CD4-positive, alpha-beta memory T cell (primary cell): ENCODE measurements around the gene MRPL4. TPM values are rescaled to one million over a fixed set of nuclear protein-coding genes. Genes with fewer than 3 reads are reported as not detected.

Experiments
- CTCF ChIA-PET: fragments of 350-600 bp; sonication (Branson Sonifier 250); formaldehyde crosslinking; loops from one replicate; lab custom pipeline; 2021; ENCODE audit warnings: inconsistent platforms; ENCODE audit not compliant: partially characterized antibody; lab: Charles Lee
- POLR2A ChIA-PET: fragments of 350-600 bp; sonication (Branson Sonifier 250); formaldehyde crosslinking; loops from one replicate; lab custom pipeline; 2021; ENCODE audit not compliant: partially characterized antibody; lab: Charles Lee
- DNase-seq, 5 donors: peaks; one replicate each; pipeline versions ENCODE4 v3.0.0 to v3.0.0-alpha.2; 2020 to 2022; ENCODE audit warnings: mixed read lengths in 1 of 5
- H3K27ac ChIP-seq: one replicate; pipeline ENCODE4 v1.7.0; 2013; ENCODE audit warnings: low read depth, low read length
- H3K27me3 ChIP-seq: 2 replicates; pipeline ENCODE4 v1.7.0; 2013; ENCODE audit warnings: mild to moderate bottlenecking, low read length, moderate library complexity; ENCODE audit not compliant: insufficient read depth
- H3K36me3 ChIP-seq: 2 replicates; pipeline ENCODE4 v1.7.0; 2013; ENCODE audit warnings: mild to moderate bottlenecking, low read length, moderate library complexity; ENCODE audit not compliant: insufficient read depth
- H3K4me1 ChIP-seq: 2 replicates; pipeline ENCODE4 v1.7.0; 2013; ENCODE audit warnings: mild to moderate bottlenecking, low read length, moderate library complexity; ENCODE audit not compliant: insufficient read depth
- H3K4me3 ChIP-seq, 2 donors: one replicate each; pipeline ENCODE4 v1.7.0; 2013; ENCODE audit warnings: low read length in 2 of 2, mild to moderate bottlenecking in 1 of 2
- H3K9me3 ChIP-seq, 2 donors: one replicate each; pipeline ENCODE4 v1.7.0; 2013; ENCODE audit warnings: low read length in 2 of 2, control low read depth in 1 of 2; ENCODE audit not compliant: control insufficient read depth in 1 of 2
- H3K27ac Mint-ChIP-seq, 7 donors: one replicate each; pipeline ENCODE4 v1.8.0; 2020 to 2021; ENCODE audit warnings: mixed read lengths in 7 of 7, mild to moderate bottlenecking in 6 of 7, inconsistent platforms in 3 of 7, moderate library complexity in 3 of 7
- H3K27me3 Mint-ChIP-seq, 2 donors: one replicate each; pipeline ENCODE4 v1.8.0; 2020 to 2021; ENCODE audit warnings: mixed read lengths in 2 of 2
- H3K36me3 Mint-ChIP-seq, 2 donors: one replicate each; pipeline ENCODE4 v1.8.0; 2020 to 2021; ENCODE audit warnings: mixed read lengths in 2 of 2, inconsistent platforms in 1 of 2, mild to moderate bottlenecking in 1 of 2
- H3K4me1 Mint-ChIP-seq, 4 donors: one replicate each; pipeline ENCODE4 v1.8.0; 2020 to 2021; ENCODE audit warnings: mixed read lengths in 4 of 4, mild to moderate bottlenecking in 1 of 4
- H3K4me3 Mint-ChIP-seq, 8 donors: one replicate each; pipeline ENCODE4 v1.8.0; 2020 to 2021; ENCODE audit warnings: mixed read lengths in 8 of 8, mild to moderate bottlenecking in 7 of 8, moderate library complexity in 6 of 8, inconsistent platforms in 3 of 8
- H3K9me3 Mint-ChIP-seq, 8 donors: one replicate each; pipeline ENCODE4 v1.8.0; 2020 to 2021; ENCODE audit warnings: mixed read lengths in 8 of 8, mild to moderate bottlenecking in 5 of 8, inconsistent platforms in 3 of 8, moderate library complexity in 1 of 8
- intact Hi-C: fragments of 100-400 bp; cut with micrococcal nuclease; formaldehyde crosslinking; loops from one replicate; pipeline ENCODE4 v1.15.1; 2023
- polyA plus RNA-seq, 2 donors: library from polyadenylated mRNA; unstranded; fragments of 300-500 nt; fragmentation: Illumina TruSeq; gene quantifications; one replicate each; pipeline ENCODE4 v1.2.3, GENCODE V29; 2021
- total RNA-seq, 2 experiments: library from RNA; stranded (reverse); gene quantifications; one replicate each; pipeline ENCODE4 v1.2.3, GENCODE V29; 2021

The MRPL4 gene
- total and polyA plus RNA-seq, 4 experiments from 2014 or later, result 28.9 to 44.6 (median 39.9) TPM

GRCh38 chr19:10269333-10270179 lies 17.5 kb downstream of the MRPL4 start:
- no peaks in the 10 kb centered on the region for H3K36me3 ChIP-seq
- peak overlapping the region; percentile 47 to 82 for H3K4me3 ChIP-seq

GRCh38 chr19:10270180-10270615 lies 18.2 kb downstream of the MRPL4 start:
- Histone ChIP-seq H3K27ac (peak overlapping the region; percentile 88), H3K4me3 (peak overlapping the region; percentile 57 to 82), H3K36me3 (no peaks in the 10 kb centered on the region), H3K9me3 (no peaks in the 10 kb centered on the region), H3K27me3 (no peaks in the 10 kb centered on the region), H3K4me1 (peaks cover 34% of the 10 kb centered on the region)
- H3K27ac Mint-ChIP-seq, result peak overlapping the region; percentile 91 to 96 (median 95)
- intact Hi-C loops, result loop anchor here (2.0 kb wide), 2 partner anchors 19 to 111 kb away; partner anchors contain the start of genes ICAM5 and TYK2
- ChIA-PET CTCF (interaction anchor here (0.9 to 9.8 kb wide), 27 partner anchors 8 to 209 kb away, joined by 3 to 235 read pairs (median 5); partner anchors contain the start of genes CDC37, ICAM4, ICAM5 and TYK2), POLR2A (interaction anchor here (0.8 to 4.7 kb wide), 23 partner anchors 9 to 164 kb away, joined by 3 to 111 read pairs (median 6); partner anchors contain the start of genes CDC37, DNMT1, FDX2 and ICAM4)
- peak overlapping the region; percentile 81 to 91 (median 86) for H3K4me3 Mint-ChIP-seq
- no peaks in the 10 kb centered on the region for H3K27me3 Mint-ChIP-seq
- DNase-seq, result peak; percentile 62 to 80 (median 72)
- H3K9me3 Mint-ChIP-seq, result no peaks in the 10 kb centered on the region
- peaks cover 0 to 14% of the 10 kb centered on the region in 2 donors for H3K36me3 Mint-ChIP-seq
- H3K4me1 Mint-ChIP-seq, result peaks cover 9 to 42% (median 24%) of the 10 kb centered on the region in 4 donors

More at GRCh38 chr19:10269333-10270179, 17.5 kb downstream of the MRPL4 start:
- peak overlapping the region; percentile 91 to 96 (median 95) for H3K27ac Mint-ChIP-seq
- intact Hi-C loops, result loop anchor here (1.0 to 2.0 kb wide), 4 partner anchors 19 to 120 kb away; partner anchors contain the start of genes ICAM5 and TYK2
- DNase-seq, result peak; percentile 81 to 87 (median 85)
- peak overlapping the region; percentile 81 to 91 (median 86) for H3K4me3 Mint-ChIP-seq
- peaks cover 0 to 9% of the 10 kb centered on the region in 2 donors for H3K36me3 Mint-ChIP-seq
- Histone ChIP-seq H3K4me1 (peaks cover 34% of the 10 kb centered on the region), H3K27me3 (no peaks in the 10 kb centered on the region), H3K9me3 (no peaks in the 10 kb centered on the region), H3K27ac (peak overlapping the region; percentile 88)
- CTCF ChIA-PET, result interaction anchor here (0.8 to 9.8 kb wide), 25 partner anchors 9 to 167 kb away, joined by 3 to 235 read pairs (median 5); partner anchors contain the start of genes CDC37, ICAM5 and TYK2
- H3K27me3 Mint-ChIP-seq, result no peaks in the 10 kb centered on the region
- H3K4me1 Mint-ChIP-seq, result peaks cover 9 to 42% (median 24%) of the 10 kb centered on the region in 4 donors
- H3K9me3 Mint-ChIP-seq, result no peaks in the 10 kb centered on the region
- POLR2A ChIA-PET, result interaction anchor here (0.8 to 4.7 kb wide), 17 partner anchors 10 to 163 kb away, joined by 3 to 111 read pairs (median 9); partner anchors contain the start of genes CDC37, DNMT1, ICAM4 and ICAM5

- POLR2A ChIA-PET, result interaction anchor here (0.7 to 4.7 kb wide), 30 partner anchors 8 to 167 kb away, joined by 3 to 111 read pairs (median 6); partner anchors contain the start of genes CDC37, FDX2, ICAM4 and ICAM5
Measured at GRCh38 chr19:10270616-10271394, 18.8 kb downstream of the MRPL4 start, which contains the start of gene ICAM1. Gene ICAM1 (plus strand): TSS chr19:10271120. CDS start chr19:10271160, 40 bp downstream.

GRCh38 chr19:10271543-10272086 lies 19.6 kb downstream of the MRPL4 start:
- no peaks in the 10 kb centered on the region for H3K27me3 ChIP-seq
- peaks cover 34% of the 10 kb centered on the region for H3K4me1 ChIP-seq
- H3K27ac ChIP-seq, result peak overlapping the region; percentile 88
- POLR2A ChIA-PET, result interaction anchor here (0.7 to 4.7 kb wide), 25 partner anchors 8 to 167 kb away, joined by 3 to 111 read pairs (median 6); partner anchors contain the start of genes CDC37, FDX2, ICAM4 and ICAM5
- Mint-ChIP-seq H3K27me3 (no peaks in the 10 kb centered on the region), H3K9me3 (no peaks in the 10 kb centered on the region), H3K36me3 (peaks cover 0 to 16% of the 10 kb centered on the region in 2 donors), H3K4me3 (peak overlapping the region; percentile 81 to 91 (median 86)), H3K27ac (peak overlapping the region; percentile 91 to 96 (median 95)), H3K4me1 (peaks cover 9 to 42% (median 24%) of the 10 kb centered on the region in 4 donors)
- CTCF ChIA-PET, result interaction anchor here (0.7 to 9.8 kb wide), 20 partner anchors 9 to 208 kb away, joined by 3 to 235 read pairs (median 6); partner anchors contain the start of genes CDC37, ICAM5 and TYK2
- H3K9me3 ChIP-seq, result no peaks in the 10 kb centered on the region
- no peaks in the 10 kb centered on the region for H3K36me3 ChIP-seq
- peak overlapping the region; percentile 23 to 82 for H3K4me3 ChIP-seq
- DNase-seq, result peak in 3 of 5 donors; percentile 35 to 77 (median 37)
- intact Hi-C loops, result loop anchor here (1.0 to 2.0 kb wide), 3 partner anchors 17 to 109 kb away; partner anchors contain the start of genes ICAM5, RAVER1 and TYK2

More at GRCh38 chr19:10270616-10271394, 18.8 kb downstream of the MRPL4 start, which contains the start of gene ICAM1:
- Histone ChIP-seq H3K4me1 (peaks cover 34% of the 10 kb centered on the region), H3K4me3 (peak within 1 kb of the TSS; percentile 57 to 82), H3K9me3 (no peaks in the 10 kb centered on the region), H3K36me3 (no peaks in the 10 kb centered on the region), H3K27me3 (no peaks in the 10 kb centered on the region), H3K27ac (peak within 1 kb of the TSS; percentile 88)
- Mint-ChIP-seq H3K27me3 (no peaks in the 10 kb centered on the region), H3K4me1 (peaks cover 9 to 42% (median 24%) of the 10 kb centered on the region in 4 donors), H3K9me3 (no peaks in the 10 kb centered on the region), H3K4me3 (peak within 1 kb of the TSS; percentile 81 to 91 (median 86)), H3K27ac (peak within 1 kb of the TSS; percentile 91 to 96 (median 95)), H3K36me3 (peaks cover 0 to 16% of the 10 kb centered on the region in 2 donors)
- peak; percentile 67 to 82 (median 69) for DNase-seq
- CTCF ChIA-PET, result interaction anchor here (0.6 to 9.8 kb wide), 27 partner anchors 8 to 208 kb away, joined by 3 to 235 read pairs (median 5); partner anchors contain the start of genes CDC37, ICAM4, ICAM5 and TYK2
- intact Hi-C loops, result loop anchor here (1.0 to 2.0 kb wide), 3 partner anchors 18 to 110 kb away; partner anchors contain the start of genes ICAM5, RAVER1 and TYK2

GRCh38 chr19:10274589-10274988 lies 22.6 kb downstream of the MRPL4 start:
- H3K9me3 ChIP-seq, result no peaks in the 10 kb centered on the region
- Mint-ChIP-seq H3K27ac (peak overlapping the region in 2 of 7 donors; percentile 24 to 90), H3K9me3 (no peaks in the 10 kb centered on the region), H3K27me3 (no peaks in the 10 kb centered on the region), H3K4me3 (peak overlapping the region in 1 of 8 donors; percentile 31), H3K4me1 (peaks cover 10 to 40% (median 25%) of the 10 kb centered on the region in 4 donors), H3K36me3 (peaks cover 4 to 33% of the 10 kb centered on the region in 2 donors)
- peaks cover 33% of the 10 kb centered on the region for H3K4me1 ChIP-seq
- no peak overlapping the region for H3K27ac ChIP-seq
- intact Hi-C loops, result no loop called here
- no peak for DNase-seq
- H3K4me3 ChIP-seq, result no peak overlapping the region
- POLR2A ChIA-PET, result interaction anchor here (0.7 to 1.1 kb wide), 2 partner anchors 118 to 129 kb away, joined by 3 read pairs; partner anchors contain the start of gene CDC37
- CTCF ChIA-PET, result interaction anchor here (1.3 kb wide), 1 partner anchor 106 kb away, joined by 4 read pairs; the partner anchor contains the start of gene TYK2
- H3K36me3 ChIP-seq, result no peaks in the 10 kb centered on the region
- no peaks in the 10 kb centered on the region for H3K27me3 ChIP-seq
